ENCODE data around the gene SPEG. TPM values are rescaled to one million over a fixed set of nuclear protein-coding genes. Genes with fewer than 3 reads are reported as not detected.

The SPEG gene
- total RNA-seq, 1 experiment from 2014 or later, result 23.3 TPM

GRCh38 chr2:219401606-219402005, 33.0 kb upstream of the SPEG start:
- no peaks in the 10 kb centered on the region for H3K9me3 Mint-ChIP-seq (ENCODE audit: unreplicated experiment)
- no peak overlapping the region for H3K4me3 Mint-ChIP-seq (ENCODE audit: unreplicated experiment)
- no peak for DNase-seq (ENCODE audit: unreplicated experiment)
- ChIA-PET CTCF (interaction anchor here (0.6 to 9.1 kb wide), 31 partner anchors 8 to 304 kb away, joined by 3 to 287 read pairs (median 6); partner anchors contain the start of genes DES and DNPEP), POLR2A (no interaction called here)
- intact Hi-C loops (cut with micrococcal nuclease), result loop anchor here (2.0 to 5.0 kb wide), 2 partner anchors 241 to 286 kb away; no protein-coding TSS in a partner anchor
- TF ChIP-seq, protein P1, sequence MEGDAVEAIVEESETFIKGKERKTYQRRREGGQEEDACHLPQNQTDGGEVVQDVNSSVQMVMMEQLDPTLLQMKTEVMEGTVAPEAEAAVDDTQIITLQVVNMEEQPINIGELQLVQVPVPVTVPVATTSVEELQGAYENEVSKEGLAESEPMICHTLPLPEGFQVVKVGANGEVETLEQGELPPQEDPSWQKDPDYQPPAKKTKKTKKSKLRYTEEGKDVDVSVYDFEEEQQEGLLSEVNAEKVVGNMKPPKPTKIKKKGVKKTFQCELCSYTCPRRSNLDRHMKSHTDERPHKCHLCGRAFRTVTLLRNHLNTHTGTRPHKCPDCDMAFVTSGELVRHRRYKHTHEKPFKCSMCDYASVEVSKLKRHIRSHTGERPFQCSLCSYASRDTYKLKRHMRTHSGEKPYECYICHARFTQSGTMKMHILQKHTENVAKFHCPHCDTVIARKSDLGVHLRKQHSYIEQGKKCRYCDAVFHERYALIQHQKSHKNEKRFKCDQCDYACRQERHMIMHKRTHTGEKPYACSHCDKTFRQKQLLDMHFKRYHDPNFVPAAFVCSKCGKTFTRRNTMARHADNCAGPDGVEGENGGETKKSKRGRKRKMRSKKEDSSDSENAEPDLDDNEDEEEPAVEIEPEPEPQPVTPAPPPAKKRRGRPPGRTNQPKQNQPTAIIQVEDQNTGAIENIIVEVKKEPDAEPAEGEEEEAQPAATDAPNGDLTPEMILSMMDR (IDR thresholded peaks at IDR 0.05; ENCODE audit: unreplicated experiment), result no peak
- no peak overlapping the region for H3K27ac Mint-ChIP-seq (ENCODE audit: low read depth, unreplicated experiment)
- no peaks in the 10 kb centered on the region for H3K4me1 Mint-ChIP-seq (ENCODE audit: insufficient read depth, unreplicated experiment)
- no peaks in the 10 kb centered on the region for H3K36me3 Mint-ChIP-seq (ENCODE audit: insufficient read depth, unreplicated experiment)
- H3K27me3 Mint-ChIP-seq (ENCODE audit: insufficient read depth, unreplicated experiment), result no peaks in the 10 kb centered on the region
- no TSS peak for BruUV-seq (replicated peaks)

DNA sequence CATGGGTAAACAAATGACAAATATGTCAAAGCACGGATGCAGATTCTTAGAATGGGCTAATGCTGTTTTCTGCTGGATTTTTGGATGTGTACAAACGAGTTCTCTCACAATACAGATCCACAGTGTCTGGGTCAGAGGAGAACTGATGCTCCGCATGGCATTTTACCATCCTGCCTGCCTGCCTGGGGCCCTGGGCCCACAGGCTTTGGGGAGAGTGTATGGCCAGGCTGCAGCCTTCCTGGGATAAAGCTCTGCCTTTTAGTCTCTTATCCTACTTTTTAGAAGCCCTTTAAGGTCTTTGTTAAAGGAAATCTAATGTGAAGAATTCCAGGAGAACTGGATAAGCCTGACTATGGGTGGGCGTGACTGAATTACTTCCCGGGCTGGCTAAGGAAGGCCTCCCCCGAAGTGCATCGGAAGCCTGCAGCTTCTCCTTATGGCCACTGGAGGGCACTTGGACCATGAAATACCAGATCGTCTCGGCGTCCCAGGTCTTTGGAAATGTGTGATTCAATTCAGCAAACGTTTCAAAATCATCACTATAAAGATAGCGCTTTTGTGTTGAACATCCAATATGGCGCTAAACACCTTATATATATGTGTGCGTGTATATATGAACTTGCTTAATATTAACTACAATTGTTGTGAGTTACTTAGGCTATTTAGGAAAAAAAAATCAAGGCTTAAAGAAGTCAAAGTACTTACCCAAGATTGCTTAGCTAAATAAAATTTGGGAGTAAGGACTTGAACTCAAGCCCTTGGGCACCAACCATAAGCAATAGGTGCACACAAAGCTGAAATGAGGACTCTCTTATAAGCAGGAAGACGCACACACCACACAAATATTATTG, 31.8 kb upstream of the SPEG start:
- TF ChIP-seq, protein P1 (IDR thresholded peaks at IDR 0.05; ENCODE audit: unreplicated experiment), result peak; percentile 86
- no peaks in the 10 kb centered on the region for H3K27me3 Mint-ChIP-seq (ENCODE audit: insufficient read depth, unreplicated experiment)
- no peak overlapping the region for H3K27ac Mint-ChIP-seq (ENCODE audit: low read depth, unreplicated experiment)
- peaks cover 6% of the 10 kb centered on the region for H3K4me1 Mint-ChIP-seq (ENCODE audit: insufficient read depth, unreplicated experiment)
- no peaks in the 10 kb centered on the region for H3K9me3 Mint-ChIP-seq (ENCODE audit: unreplicated experiment)
- H3K4me3 Mint-ChIP-seq (ENCODE audit: unreplicated experiment), result no peak overlapping the region
- no peaks in the 10 kb centered on the region for H3K36me3 Mint-ChIP-seq (ENCODE audit: insufficient read depth, unreplicated experiment)
- intact Hi-C loops (cut with micrococcal nuclease), result loop anchor here (1.0 to 5.0 kb wide), 5 partner anchors 55 to 284 kb away; no protein-coding TSS in a partner anchor
- BruUV-seq (replicated peaks), result no TSS peak
- CTCF ChIA-PET, result interaction anchor here (0.6 to 9.1 kb wide), 63 partner anchors 7 to 764 kb away, joined by 3 to 287 read pairs (median 4); partner anchors contain the start of genes DES, DNPEP and SPEG
- DNase-seq (ENCODE audit: unreplicated experiment), result peak; percentile 85
- POLR2A ChIA-PET, result interaction anchor here (0.7 to 3.1 kb wide), 7 partner anchors 17 to 127 kb away, joined by 3 to 14 read pairs (median 4); partner anchors contain the start of gene GMPPA

GRCh38 chr2:219403861-219404260, 30.8 kb upstream of the SPEG start:
- intact Hi-C loops (cut with micrococcal nuclease), result loop anchor here (1.0 to 5.0 kb wide), 5 partner anchors 54 to 283 kb away; no protein-coding TSS in a partner anchor
- BruUV-seq (replicated peaks), result no TSS peak
- CTCF ChIA-PET, result interaction anchor here (0.6 to 9.1 kb wide), 37 partner anchors 8 to 1538 kb away, joined by 3 to 287 read pairs (median 7); partner anchors contain the start of genes DES and DNPEP
- no peaks in the 10 kb centered on the region for H3K36me3 Mint-ChIP-seq (ENCODE audit: insufficient read depth, unreplicated experiment)
- no peak overlapping the region for H3K27ac Mint-ChIP-seq (ENCODE audit: low read depth, unreplicated experiment)
- H3K27me3 Mint-ChIP-seq (ENCODE audit: insufficient read depth, unreplicated experiment), result no peaks in the 10 kb centered on the region
- POLR2A ChIA-PET, result interaction anchor here (1.3 to 3.1 kb wide), 4 partner anchors 49 to 126 kb away, joined by 3 to 14 read pairs (median 4); partner anchors contain the start of gene GMPPA
- TF ChIP-seq, protein P1 (IDR thresholded peaks at IDR 0.05; ENCODE audit: unreplicated experiment), result no peak
- peaks cover 6% of the 10 kb centered on the region for H3K4me1 Mint-ChIP-seq (ENCODE audit: insufficient read depth, unreplicated experiment)
- no peak overlapping the region for H3K4me3 Mint-ChIP-seq (ENCODE audit: unreplicated experiment)
- no peaks in the 10 kb centered on the region for H3K9me3 Mint-ChIP-seq (ENCODE audit: unreplicated experiment)
- DNase-seq (ENCODE audit: unreplicated experiment), result no peak

All from MCF 10A (cell line).